Gastroesophageal sphincter (tissue), 4 donors: ENCODE data around the gene COX6A1. TPM values are rescaled to one million over a fixed set of nuclear protein-coding genes. Genes with fewer than 3 reads are reported as not detected.

Source experiments
- ATAC-seq: fragments of 150-250 bp; one replicate; pipeline ENCODE4 v1.9.1; 2016; ENCODE audit warnings: mild to moderate bottlenecking, moderate library complexity
- H3K27ac ChIP-seq, 4 donors: fragments of 200-600 bp; sonication (generic) in 3 of 4; 1 replicate in 3 of 4; 2 replicates in 1 of 4; pipeline ENCODE4 v1.5.1; 2016 to 2019
- H3K27me3 ChIP-seq: fragments of 200-600 bp; sonication (generic); one replicate; pipeline ENCODE4 v1.5.1; 2019
- H3K36me3 ChIP-seq, 2 donors: fragments of 200-600 bp; sonication (generic); one replicate each; pipeline ENCODE4 v1.5.1; 2019; ENCODE audit warnings: control low read depth in 1 of 2
- H3K4me1 ChIP-seq, 3 donors: fragments of 200-600 bp; sonication (generic); 1 replicate in 2 of 3; 2 replicates in 1 of 3; pipeline ENCODE4 v1.5.1; 2016 to 2019; ENCODE audit warnings: control low read depth in 2 of 3
- H3K4me3 ChIP-seq, 2 donors: fragments of 200-600 bp; sonication (generic); one replicate each; pipeline ENCODE4 v1.5.1; 2019; ENCODE audit warnings: mild to moderate bottlenecking in 1 of 2, moderate library complexity in 1 of 2
- H3K9me3 ChIP-seq, 3 donors: fragments of 200-600 bp; sonication (generic); one replicate each; pipeline ENCODE4 v1.5.1; 2017 to 2019; ENCODE audit warnings: control low read depth in 2 of 3
- CTCF ChIP-seq, 4 experiments: fragments of 200-600 bp in 2 of 4; fragments of 450-650 bp in 2 of 4; sonication (generic) in 1 of 4; IDR thresholded peaks; one replicate each; pipeline ENCODE4 v1.5.1; 2017 to 2019; ENCODE audit warnings: antibody characterized with exemption in 4 of 4, mild to moderate bottlenecking in 2 of 4, moderate library complexity in 2 of 4
- EP300 ChIP-seq: sonication (generic); formaldehyde crosslinking; IDR thresholded peaks from one replicate; pipeline ENCODE4 v1.6.1; 2017; ENCODE audit warnings: antibody characterized with exemption, mild to moderate bottlenecking
- POLR2A ChIP-seq, 2 donors: fragments of 450-650 bp; IDR thresholded peaks; one replicate each; pipeline ENCODE4 v1.6.1; 2017; ENCODE audit warnings: antibody characterized with exemption in 2 of 2, mild to moderate bottlenecking in 2 of 2, moderate library complexity in 1 of 2
- POLR2AphosphoS5 ChIP-seq: sonication (generic); formaldehyde crosslinking; IDR thresholded peaks from one replicate; pipeline ENCODE4 v1.6.1; 2017; ENCODE audit warnings: antibody characterized with exemption
- WGBS, 2 donors: methylation state at CpG; one replicate each; pipeline ENCODE4 v1.1.5; 2018; ENCODE audit warnings: low coverage in 1 of 2; 5-methylcytosine and 5-hydroxymethylcytosine counted together
- total RNA-seq, 4 donors: library from RNA; depleted of rRNA; stranded (reverse); fragments of >200 nt; gene quantifications; one replicate each; pipeline ENCODE4 v1.1.0, GENCODE V29; 2016

COX6A1 gene
- total RNA-seq, 4 donors from 2014 or later, result 424 to 588 (median 522) TPM

- H3K27ac ChIP-seq, result no peak overlapping the region
- TF ChIP-seq EP300 (no peak), POLR2AphosphoS5 (no peak), CTCF (IDR thresholded peaks at IDR 0.05) (no peak), POLR2A (IDR thresholded peaks at IDR 0.05) (no peak)
- H3K36me3 ChIP-seq, result peaks cover 0 to 14% of the 10 kb centered on the region in 2 donors
- H3K27me3 ChIP-seq, result no peaks in the 10 kb centered on the region
- no peak overlapping the region for H3K4me3 ChIP-seq
- 100% methylated on average over 1 of the region's 1 CpG; no CpG with 5 or more reads in 1 of the 2 donors for WGBS, 2 donors
- no peak for ATAC-seq
- no peaks in the 10 kb centered on the region for H3K4me1 ChIP-seq
- no peaks in the 10 kb centered on the region for H3K9me3 ChIP-seq
These were observed 41.5 kb downstream of the COX6A1 start for GRCh38 chr12:120479458-120479857.

- Histone ChIP-seq H3K4me1 (no peaks in the 10 kb centered on the region), H3K36me3 (peaks cover 0 to 14% of the 10 kb centered on the region in 2 donors), H3K9me3 (no peaks in the 10 kb centered on the region), H3K4me3 (no peak overlapping the region), H3K27me3 (no peaks in the 10 kb centered on the region), H3K27ac (no peak overlapping the region)
- TF ChIP-seq POLR2AphosphoS5 (no peak), EP300 (no peak), CTCF (IDR thresholded peaks at IDR 0.05) (no peak), POLR2A (IDR thresholded peaks at IDR 0.05) (no peak)
- WGBS, 2 donors, result 50% methylated on average over 1 of the region's 1 CpG
- no peak for ATAC-seq
These were observed 42.3 kb downstream of the COX6A1 start for GRCh38 chr12:120480211-120480610.

GRCh38 chr12:120481022-120481767, 43.3 kb downstream of the COX6A1 start:
- Histone ChIP-seq H3K27ac (no peak overlapping the region), H3K9me3 (no peaks in the 10 kb centered on the region), H3K36me3 (peaks cover 0 to 14% of the 10 kb centered on the region in 2 donors), H3K27me3 (no peaks in the 10 kb centered on the region), H3K4me1 (no peaks in the 10 kb centered on the region), H3K4me3 (no peak overlapping the region)
- WGBS, 2 donors, result 93 to 94% methylated on average over 5 to 9 of the region's 9 CpGs
- ATAC-seq, result no peak
- TF ChIP-seq CTCF (IDR thresholded peaks at IDR 0.05) (no peak), POLR2A (IDR thresholded peaks at IDR 0.05) (no peak), EP300 (no peak), POLR2AphosphoS5 (no peak)

- Histone ChIP-seq H3K27me3 (no peaks in the 10 kb centered on the region), H3K9me3 (no peaks in the 10 kb centered on the region), H3K4me3 (no peak overlapping the region), H3K4me1 (no peaks in the 10 kb centered on the region), H3K36me3 (peaks cover 0 to 21% of the 10 kb centered on the region in 2 donors), H3K27ac (no peak overlapping the region)
- ATAC-seq, result no peak
- no peak for TF ChIP-seq CTCF (IDR thresholded peaks at IDR 0.05)
- TF ChIP-seq POLR2AphosphoS5, result no peak
- no peak for TF ChIP-seq POLR2A (IDR thresholded peaks at IDR 0.05)
- TF ChIP-seq EP300, result no peak
- WGBS, 2 donors, result 80 to 89% methylated on average over 1 of the region's 1 CpG
These were observed 45.7 kb downstream of the COX6A1 start for GRCh38 chr12:120483621-120484020.
